HEK293T (cell line): ENCODE results near the gene CLIC6.

Experiments used
- BHLHE40 ChIP-seq: fragments of 450-650 bp; IDR thresholded peaks from 2 replicates; pipeline ENCODE4 v1.6.1; 2016; ENCODE audit warnings: mild to moderate bottlenecking, moderate library complexity, borderline replicate concordance
- L3MBTL2 ChIP-seq: fragments of 450-650 bp; conservative IDR thresholded peaks from 2 replicates; pipeline ENCODE4 v1.6.1; 2016; ENCODE audit warnings: mild to moderate bottlenecking
- SP1 ChIP-seq: fragments of 450-650 bp; IDR thresholded peaks from 2 replicates; pipeline ENCODE4 v1.6.1; 2017
- SUZ12 ChIP-seq: fragments of 450-650 bp; IDR thresholded peaks from 2 replicates; pipeline ENCODE4 v1.6.1; 2016; ENCODE audit warnings: mild to moderate bottlenecking
- TARDBP ChIP-seq: fragments of 450-650 bp; IDR thresholded peaks from 2 replicates; pipeline ENCODE4 v1.6.1; 2016

DNA sequence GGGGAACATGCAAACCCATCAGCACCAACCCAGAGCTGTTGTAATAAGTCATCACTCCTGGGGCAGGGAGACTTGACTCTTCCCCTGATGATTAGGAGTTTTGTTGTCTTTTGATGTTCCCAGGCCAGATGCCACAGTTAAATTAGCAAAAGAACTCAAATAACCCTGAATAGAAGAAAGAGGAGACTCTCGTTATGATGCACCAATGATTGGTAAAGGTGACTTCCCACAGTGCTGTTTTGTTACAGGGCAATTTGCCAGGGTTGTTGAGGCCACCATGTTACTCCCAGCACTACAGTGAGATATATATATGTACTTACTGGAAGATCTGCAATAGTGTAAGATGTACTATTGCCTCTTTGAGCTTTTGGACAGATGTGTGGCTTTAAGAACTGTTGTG is 29.5 kb upstream of the CLIC6 start:
- TF ChIP-seq BHLHE40 (no peak), TARDBP (no peak), L3MBTL2 (no peak), SUZ12 (no peak), SP1 (no peak)
